CMK (cell line): Measurements from ENCODE around the gene AGBL1.

Source experiments
- DNase-seq: peaks from one replicate; pipeline ENCODE4 v3.0.0-alpha.2; 2010; ENCODE audit warnings: low read depth

Gene AGBL1

GRCh38 chr15:86810329-86810728 lies 730.7 kb downstream of the AGBL1 start:
- DNase-seq = no peak

- no peak for DNase-seq
Measured at GRCh38 chr15:86813892-86814291, 734.2 kb downstream of the AGBL1 start.

GRCh38 chr15:86829245-86829644 lies 749.6 kb downstream of the AGBL1 start:
- DNase-seq = no peak

DNA sequence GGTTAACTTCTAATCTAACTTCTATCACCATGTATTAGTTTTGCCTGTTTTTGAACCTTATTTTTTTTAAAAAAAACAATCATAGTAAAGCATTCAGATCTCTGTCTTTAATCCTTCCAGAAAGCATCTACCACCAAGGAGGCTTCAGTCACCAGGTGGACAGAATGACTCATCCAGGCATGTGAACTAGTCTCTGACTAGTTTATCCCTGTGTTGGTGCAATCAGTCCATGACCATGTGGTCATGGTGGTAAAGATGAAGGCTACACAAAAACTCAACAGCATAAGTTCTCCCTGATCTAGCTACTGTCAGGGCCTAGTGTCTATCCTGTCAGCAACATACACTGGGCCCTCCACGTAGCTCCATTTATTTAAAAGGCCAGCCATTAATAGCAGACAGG lies 750.6 kb downstream of the AGBL1 start:
- no peak for DNase-seq

DNA sequence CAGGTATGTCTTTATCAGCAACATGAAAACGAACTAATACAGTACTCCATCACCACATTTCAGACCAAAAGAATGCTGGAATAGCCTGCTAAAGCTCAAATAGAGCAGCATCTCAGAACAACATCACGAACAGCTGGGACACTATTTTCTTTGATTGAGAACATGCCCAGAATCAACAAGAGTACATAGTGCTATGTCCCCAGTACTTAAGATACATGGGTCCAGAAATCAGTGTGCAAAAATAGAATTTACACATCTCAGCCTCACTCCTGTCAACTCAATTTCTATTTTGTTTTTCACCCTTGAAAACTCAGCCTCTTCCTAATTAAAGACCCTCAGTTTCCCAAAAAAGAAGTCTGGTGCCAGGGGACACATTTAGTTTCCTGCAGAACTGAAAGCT lies 753.9 kb downstream of the AGBL1 start:
- DNase-seq = no peak

DNA sequence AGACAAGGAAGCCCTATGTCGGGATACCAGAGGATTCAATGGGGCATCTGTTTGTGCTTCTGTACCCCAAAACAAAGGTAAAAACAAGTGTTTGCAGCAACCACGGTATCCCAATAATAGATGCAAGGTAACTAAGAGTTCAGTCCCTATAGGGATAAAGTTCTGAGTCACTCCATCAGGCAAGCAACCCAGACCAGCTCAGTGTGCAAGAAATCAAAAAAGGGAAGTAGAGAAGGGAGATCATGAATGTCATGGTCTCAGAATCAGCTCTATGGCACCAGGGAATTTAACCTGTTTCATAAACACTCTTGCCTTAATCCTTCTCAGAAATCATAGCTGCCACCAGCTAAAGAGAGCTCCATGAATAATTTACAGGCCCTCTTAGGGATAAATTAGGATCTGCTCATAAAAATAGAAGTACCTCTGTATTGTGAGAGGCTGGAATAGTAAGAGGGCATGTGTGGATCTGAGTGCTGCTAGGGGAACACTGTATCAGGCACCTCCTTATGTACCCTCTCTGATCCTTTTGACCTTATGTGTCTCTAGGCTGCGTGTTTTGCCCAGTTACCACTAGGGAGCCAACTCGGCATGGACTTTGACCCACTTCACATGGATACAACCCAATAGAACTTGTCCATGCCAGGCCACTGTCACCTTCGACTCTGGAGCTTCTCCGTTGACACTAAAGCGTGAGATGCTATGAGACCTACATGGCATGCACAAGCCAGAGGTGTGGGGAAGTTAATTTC lies 754.6 kb downstream of the AGBL1 start:
- DNase-seq = no peak

- DNase-seq = no peak
Measured at GRCh38 chr15:86837294-86838061, 757.8 kb downstream of the AGBL1 start.

GRCh38 chr15:86839502-86839901 lies 759.8 kb downstream of the AGBL1 start:
- no peak for DNase-seq

DNA sequence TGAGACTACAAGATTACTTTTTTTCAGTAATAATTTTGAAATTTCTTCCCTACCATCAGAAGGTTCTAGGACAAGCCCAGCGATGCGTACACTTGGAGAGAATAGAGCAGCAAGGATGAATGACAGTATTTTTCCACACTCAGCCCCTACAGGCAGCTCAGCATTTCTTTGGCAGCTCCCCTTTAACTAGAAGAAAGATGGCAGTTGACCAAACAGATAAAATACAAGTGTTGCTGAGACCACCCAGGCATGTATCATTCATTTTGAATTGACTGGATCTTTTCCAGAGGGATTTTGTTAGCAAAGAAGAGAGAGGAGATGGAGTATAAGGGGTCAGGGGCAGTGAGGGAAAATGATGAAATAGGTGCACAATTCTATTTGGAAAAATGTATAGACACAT lies 761.3 kb downstream of the AGBL1 start:
- no peak for DNase-seq

- DNase-seq = no peak
Measured at GRCh38 chr15:86842199-86842598, 762.5 kb downstream of the AGBL1 start.

DNA sequence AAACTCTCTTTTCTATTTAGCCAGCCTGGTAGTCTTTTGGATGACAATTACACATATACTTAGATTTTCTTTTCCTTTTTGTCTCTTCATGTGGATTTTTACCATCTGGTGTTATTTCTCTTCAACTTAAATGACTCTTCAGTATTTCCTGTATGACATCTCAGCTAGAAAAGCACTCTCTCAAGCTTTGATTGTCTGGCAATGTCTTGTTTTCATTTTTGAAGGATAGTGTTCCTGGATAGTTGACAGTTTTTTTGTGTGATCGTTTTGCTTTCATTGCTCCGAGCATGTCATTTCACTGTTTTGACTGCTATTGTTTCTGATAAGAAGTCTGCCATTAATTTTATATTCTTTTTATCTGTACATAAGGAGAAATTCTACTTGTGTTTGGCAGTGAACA lies 766.4 kb downstream of the AGBL1 start:
- DNase-seq = no peak

GRCh38 chr15:86849136-86849535 lies 769.5 kb downstream of the AGBL1 start:
- no peak for DNase-seq

DNA sequence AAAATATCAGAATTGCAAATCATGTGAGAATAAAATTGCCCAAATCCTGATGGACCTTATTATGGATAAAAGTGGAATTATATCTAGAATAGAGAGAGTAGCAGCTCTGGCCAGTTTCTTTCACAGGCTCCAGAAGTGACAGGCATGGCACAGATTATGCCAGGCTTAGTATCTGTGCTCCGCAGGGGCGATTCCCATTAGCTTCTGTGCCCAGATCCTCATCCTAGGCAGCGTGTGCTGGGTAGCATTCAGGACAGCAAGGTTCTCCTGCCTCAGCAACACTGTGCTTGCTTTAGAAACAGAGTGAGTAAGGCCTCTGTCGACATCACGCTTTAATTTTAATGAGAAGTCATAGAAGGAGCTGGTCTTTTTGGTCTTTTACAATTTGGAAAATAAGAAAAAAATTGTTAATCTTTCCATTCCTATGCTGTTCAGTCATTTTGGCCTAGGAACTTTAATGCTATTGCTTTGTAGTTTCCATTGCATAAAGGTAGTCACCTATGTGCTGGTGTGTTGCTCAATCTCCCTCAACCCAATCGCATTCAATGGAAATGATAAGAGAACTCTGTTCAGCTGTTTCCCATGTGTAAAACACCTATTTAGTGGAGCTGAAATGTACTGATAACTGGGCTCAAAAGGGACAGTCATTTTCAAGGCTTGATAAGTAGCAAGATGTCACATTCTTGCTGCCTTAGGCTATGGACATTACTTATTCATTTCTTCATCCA lies 770.1 kb downstream of the AGBL1 start:
- no peak for DNase-seq

- no peak for DNase-seq
Measured at GRCh38 chr15:86850939-86851338, 771.3 kb downstream of the AGBL1 start.

DNA sequence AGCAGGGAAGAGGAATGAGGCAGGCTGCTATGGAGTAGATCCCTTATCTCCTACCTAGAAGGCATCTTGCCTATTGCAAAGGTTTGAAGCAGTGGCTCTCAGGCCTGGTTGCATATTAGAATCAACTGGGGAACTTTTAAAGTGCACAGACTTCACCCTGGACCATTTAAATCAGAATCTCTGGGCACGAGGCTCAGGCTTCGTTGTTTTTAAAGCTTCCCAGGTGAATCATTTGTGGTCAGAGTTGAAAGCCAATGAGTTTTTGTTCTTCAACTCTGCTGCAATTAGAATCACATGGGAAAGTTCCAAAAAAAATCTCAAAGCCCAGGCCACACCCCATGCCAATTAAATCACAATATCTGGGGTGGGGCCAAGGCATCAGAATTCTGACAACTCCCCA lies 773.1 kb downstream of the AGBL1 start:
- no peak for DNase-seq

DNA sequence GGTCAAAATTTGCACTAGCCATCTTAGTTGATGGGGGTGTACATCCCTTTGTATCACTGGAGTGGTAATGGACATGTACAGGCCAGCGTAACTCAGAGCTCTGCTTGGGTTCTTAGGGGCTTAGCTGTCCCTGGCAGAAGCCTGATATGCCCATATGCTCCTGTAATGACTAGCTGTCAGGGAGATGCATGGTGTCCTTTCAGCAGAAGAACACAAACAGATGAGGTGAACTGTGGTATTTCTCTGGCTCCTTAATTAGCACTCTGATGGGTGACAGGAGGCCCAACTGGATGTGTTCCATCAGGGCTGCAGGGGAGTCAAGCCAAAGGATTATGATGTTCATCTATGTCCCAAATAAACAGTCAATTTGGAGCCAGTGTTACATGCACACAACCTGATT lies 774.5 kb downstream of the AGBL1 start:
- DNase-seq = no peak

GRCh38 chr15:86855307-86856291 lies 775.9 kb downstream of the AGBL1 start:
- DNase-seq = no peak

DNA sequence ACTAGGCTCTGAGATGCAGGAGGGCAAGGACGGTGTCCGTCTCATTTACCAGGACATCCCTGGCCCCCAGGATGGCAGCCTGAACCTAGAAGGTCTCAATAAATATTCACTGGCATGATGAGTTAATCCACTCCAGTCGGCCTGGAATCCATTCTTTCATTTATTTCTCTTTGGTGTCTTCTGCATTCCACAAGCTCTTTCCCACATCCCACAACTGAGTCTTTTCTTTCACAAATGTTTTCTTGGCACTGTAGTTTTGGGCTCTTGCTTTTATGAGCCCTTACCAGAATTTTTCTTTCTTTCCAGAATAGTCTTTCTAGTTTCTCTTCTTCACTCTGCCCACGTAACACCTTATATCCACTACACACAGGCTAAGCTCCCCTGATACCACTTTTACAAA lies 778.0 kb downstream of the AGBL1 start:
- DNase-seq = no peak

GRCh38 chr15:86863226-86863915 lies 783.7 kb downstream of the AGBL1 start:
- no peak for DNase-seq

DNA sequence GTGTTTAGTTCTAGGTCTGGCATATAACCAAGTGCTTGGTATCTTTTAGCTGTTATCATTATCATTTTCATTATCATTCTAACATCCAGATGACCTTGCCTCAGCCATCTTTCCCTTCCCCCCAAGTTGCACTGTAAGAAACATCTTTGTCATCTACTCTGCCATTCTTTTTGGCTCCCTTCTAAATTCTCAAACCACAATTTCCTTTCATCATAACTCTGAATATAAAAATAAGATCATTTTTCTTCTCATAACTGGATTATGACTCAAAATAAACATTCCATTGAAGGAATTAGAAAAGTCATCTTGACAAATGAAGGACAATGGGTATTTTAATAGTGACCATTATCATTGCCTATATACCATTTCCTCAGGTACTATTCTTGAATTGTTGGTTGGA lies 786.2 kb downstream of the AGBL1 start:
- DNase-seq = no peak

DNA sequence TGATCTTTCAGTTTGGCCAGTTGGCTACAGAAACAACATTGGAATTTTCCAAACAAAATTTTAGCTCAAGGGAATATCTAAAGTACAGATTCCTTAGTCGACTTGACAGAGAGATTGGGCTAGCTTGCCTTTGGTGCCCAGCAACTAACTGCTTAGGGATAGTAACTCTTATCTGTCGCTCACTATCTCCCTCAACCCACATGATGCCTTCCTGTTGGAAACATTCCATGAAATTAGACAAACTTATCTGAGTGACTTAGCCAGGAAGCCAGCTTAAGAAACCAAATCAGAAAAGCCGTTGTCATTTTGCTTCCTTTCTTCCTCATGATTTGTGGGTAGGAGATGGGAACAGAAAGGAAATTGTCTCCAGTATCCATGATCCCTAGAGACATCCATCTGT lies 791.2 kb downstream of the AGBL1 start:
- no peak for DNase-seq
